HL-60 (cell line): ENCODE results near the gene AQP10.

ENCODE experiments used
- DNase-seq, 2 experiments: peaks; one replicate each; pipeline ENCODE4 v3.0.0-alpha.2; 2010 to 2020; ENCODE audit warnings: low read depth in 1 of 2, low spot score in 1 of 2
- H3K27ac ChIP-seq: fragments of 250-450 bp; sonication (Bioruptor Pico); replicated peaks from 2 replicates; pipeline ENCODE4 v1.5.1; 2020; ENCODE audit warnings: mild to moderate bottlenecking, moderate library complexity
- H3K27me3 ChIP-seq: fragments of 250-450 bp; sonication (Bioruptor Pico); 2 replicates; pipeline ENCODE4 v1.5.1; 2021; ENCODE audit warnings: mild to moderate bottlenecking, moderate library complexity; ENCODE audit not compliant: insufficient read depth, poor library complexity, severe bottlenecking
- H3K4me3 ChIP-seq: replicated peaks from 2 replicates; pipeline ENCODE4 v1.5.1; 2011; ENCODE audit warnings: mild to moderate bottlenecking, control low read depth, low read length; ENCODE audit not compliant: insufficient read depth
- GABPA ChIP-seq: IDR thresholded peaks from 2 replicates; pipeline ENCODE4 v1.6.1; 2012; ENCODE audit warnings: low read depth
- POLR2AphosphoS5 ChIP-seq: IDR thresholded peaks from 2 replicates; pipeline ENCODE4 v1.6.1; 2012; ENCODE audit warnings: low read depth
- SPI1 ChIP-seq: IDR thresholded peaks from 2 replicates; pipeline ENCODE4 v1.6.1; 2012; ENCODE audit warnings: low read depth, mild to moderate bottlenecking, borderline replicate concordance
- TF ChIP-seq, protein P1 (sequence below): IDR thresholded peaks from one replicate; pipeline ENCODE4 v1.5.1; 2011; ENCODE audit warnings: low read length, control low read depth, inconsistent platforms; ENCODE audit not compliant: insufficient read depth
- TF ChIP-seq, protein P2 (sequence below): IDR thresholded peaks from 2 replicates; pipeline ENCODE4 v1.6.1; 2012; ENCODE audit warnings: low read depth; ENCODE audit not compliant: insufficient replicate concordance

Gene AQP10

DNA sequence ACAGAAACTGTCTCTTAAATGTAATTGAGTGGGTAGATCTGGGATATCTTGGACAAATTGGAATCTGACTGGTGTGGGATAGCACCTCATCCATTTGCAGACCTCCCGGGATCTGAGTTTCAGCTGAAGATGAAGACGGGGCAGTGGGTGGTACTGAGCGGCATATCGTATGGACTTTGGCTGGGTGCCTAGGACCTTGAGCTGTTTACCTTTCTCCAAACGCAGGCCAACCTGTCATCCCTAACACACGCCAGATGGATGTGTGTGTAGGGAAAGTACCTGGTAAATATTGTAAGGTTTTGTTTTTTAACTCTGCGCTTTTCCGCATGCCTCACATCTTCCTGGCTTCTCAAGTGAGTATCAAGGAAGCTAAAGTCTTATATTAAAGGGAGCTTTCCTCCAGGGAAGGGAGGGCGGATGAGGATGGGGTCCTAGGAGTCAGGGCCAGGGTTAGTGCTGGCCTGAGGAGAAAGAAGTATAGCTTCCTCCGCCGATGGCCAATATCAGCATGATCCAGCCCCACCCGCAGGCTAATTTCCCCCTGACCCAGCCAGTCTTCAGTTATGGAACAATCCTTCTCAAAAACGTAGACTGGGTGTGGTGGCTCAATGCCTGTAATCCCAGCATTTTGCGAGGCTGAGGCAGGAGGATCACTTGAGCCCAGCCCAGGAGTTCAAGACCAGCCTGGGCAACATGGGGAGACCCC lies 30.6 kb downstream of the AQP10 start:
- Histone ChIP-seq H3K27ac (no peak overlapping the region), H3K27me3 (no peaks in the 10 kb centered on the region), H3K4me3 (no peak overlapping the region)
- TF ChIP-seq, protein P1, sequence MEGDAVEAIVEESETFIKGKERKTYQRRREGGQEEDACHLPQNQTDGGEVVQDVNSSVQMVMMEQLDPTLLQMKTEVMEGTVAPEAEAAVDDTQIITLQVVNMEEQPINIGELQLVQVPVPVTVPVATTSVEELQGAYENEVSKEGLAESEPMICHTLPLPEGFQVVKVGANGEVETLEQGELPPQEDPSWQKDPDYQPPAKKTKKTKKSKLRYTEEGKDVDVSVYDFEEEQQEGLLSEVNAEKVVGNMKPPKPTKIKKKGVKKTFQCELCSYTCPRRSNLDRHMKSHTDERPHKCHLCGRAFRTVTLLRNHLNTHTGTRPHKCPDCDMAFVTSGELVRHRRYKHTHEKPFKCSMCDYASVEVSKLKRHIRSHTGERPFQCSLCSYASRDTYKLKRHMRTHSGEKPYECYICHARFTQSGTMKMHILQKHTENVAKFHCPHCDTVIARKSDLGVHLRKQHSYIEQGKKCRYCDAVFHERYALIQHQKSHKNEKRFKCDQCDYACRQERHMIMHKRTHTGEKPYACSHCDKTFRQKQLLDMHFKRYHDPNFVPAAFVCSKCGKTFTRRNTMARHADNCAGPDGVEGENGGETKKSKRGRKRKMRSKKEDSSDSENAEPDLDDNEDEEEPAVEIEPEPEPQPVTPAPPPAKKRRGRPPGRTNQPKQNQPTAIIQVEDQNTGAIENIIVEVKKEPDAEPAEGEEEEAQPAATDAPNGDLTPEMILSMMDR = no peak
- no peak for TF ChIP-seq POLR2AphosphoS5
- TF ChIP-seq, protein P2, sequence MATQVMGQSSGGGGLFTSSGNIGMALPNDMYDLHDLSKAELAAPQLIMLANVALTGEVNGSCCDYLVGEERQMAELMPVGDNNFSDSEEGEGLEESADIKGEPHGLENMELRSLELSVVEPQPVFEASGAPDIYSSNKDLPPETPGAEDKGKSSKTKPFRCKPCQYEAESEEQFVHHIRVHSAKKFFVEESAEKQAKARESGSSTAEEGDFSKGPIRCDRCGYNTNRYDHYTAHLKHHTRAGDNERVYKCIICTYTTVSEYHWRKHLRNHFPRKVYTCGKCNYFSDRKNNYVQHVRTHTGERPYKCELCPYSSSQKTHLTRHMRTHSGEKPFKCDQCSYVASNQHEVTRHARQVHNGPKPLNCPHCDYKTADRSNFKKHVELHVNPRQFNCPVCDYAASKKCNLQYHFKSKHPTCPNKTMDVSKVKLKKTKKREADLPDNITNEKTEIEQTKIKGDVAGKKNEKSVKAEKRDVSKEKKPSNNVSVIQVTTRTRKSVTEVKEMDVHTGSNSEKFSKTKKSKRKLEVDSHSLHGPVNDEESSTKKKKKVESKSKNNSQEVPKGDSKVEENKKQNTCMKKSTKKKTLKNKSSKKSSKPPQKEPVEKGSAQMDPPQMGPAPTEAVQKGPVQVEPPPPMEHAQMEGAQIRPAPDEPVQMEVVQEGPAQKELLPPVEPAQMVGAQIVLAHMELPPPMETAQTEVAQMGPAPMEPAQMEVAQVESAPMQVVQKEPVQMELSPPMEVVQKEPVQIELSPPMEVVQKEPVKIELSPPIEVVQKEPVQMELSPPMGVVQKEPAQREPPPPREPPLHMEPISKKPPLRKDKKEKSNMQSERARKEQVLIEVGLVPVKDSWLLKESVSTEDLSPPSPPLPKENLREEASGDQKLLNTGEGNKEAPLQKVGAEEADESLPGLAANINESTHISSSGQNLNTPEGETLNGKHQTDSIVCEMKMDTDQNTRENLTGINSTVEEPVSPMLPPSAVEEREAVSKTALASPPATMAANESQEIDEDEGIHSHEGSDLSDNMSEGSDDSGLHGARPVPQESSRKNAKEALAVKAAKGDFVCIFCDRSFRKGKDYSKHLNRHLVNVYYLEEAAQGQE = no peak
- TF ChIP-seq GABPA = no peak
- TF ChIP-seq SPI1 = no peak
- no peak for DNase-seq

DNA sequence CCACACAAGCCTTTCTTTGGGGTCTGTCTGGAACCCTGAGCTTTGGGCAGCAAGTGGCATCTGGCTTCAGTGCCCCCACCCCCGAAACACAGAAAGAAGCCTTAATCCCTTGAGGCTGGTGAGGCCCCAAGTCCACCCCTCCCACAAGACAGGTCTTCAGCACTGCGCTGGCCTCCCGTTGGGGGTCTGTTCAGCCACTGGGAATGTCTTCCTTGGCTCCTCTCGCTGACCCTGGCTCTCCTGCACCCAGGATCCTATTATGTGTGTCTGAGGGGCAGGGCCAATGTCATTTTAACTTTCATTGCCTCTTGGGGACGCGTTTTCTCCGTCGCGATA lies 31.3 kb downstream of the AQP10 start:
- H3K4me3 ChIP-seq = peak overlapping the region; percentile 28

DNA sequence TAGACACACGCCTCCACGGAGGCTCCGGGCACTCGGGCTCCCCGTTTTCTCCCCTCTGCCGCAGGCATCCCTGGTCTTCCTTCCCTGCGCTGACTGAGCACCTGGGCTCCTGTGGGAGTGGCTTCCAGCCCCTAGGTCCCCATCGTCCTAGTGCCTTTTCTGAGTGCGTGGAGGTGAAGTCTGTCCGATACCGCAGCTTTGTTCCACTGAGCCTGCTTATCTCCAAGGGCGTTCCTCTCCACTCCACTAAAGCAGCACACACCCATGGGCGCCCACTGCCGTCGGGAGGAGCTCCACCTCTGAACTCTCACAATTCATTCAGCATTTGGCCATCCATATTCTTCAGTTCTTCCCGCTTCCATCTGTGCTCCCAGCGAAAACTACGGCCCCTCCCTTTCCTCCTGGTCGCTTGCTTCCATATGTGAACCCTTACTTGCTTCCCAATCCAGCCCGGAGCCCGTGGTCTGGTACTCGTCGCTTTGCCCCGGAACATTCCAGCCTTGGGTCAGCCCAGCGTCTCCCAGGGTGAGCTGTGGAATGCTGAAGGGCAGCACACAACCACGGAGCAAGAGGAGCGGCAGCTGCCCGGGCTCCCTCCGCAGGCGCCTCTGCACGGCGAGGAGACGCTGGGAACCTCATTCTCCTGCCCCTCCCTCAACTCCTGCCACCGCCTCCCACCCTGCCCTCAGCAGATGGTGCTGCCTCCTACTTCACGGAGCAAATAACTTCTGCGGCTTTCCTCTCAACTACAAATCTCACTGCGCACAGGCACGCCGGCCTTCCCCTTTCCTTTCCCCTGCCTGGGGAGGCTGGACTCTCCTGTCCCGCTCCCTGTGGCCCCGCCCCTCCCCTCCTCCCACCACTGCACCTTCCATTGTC lies 31.9 kb downstream of the AQP10 start:
- Histone ChIP-seq H3K4me3 (peak overlapping the region; percentile 28), H3K27me3 (no peaks in the 10 kb centered on the region), H3K27ac (no peak overlapping the region)
- peak in 1 of 2 experiments; percentile 81 for DNase-seq
- peak; percentile 9; the same call in 1 of the 2 replicates for TF ChIP-seq SPI1
- TF ChIP-seq, protein P1 = no peak
- no peak for TF ChIP-seq POLR2AphosphoS5

More for the DNA sequence above, 31.3 kb downstream of the AQP10 start:
- TF ChIP-seq, protein P2 = no peak
- TF ChIP-seq GABPA (no peak), SPI1 (no peak)
- TF ChIP-seq, protein P1 = no peak
- H3K27me3 ChIP-seq = no peaks in the 10 kb centered on the region
- no peak for DNase-seq
- no peak overlapping the region for H3K27ac ChIP-seq
